ENCODE data around the gene AQR.

Gene AQR

DNA sequence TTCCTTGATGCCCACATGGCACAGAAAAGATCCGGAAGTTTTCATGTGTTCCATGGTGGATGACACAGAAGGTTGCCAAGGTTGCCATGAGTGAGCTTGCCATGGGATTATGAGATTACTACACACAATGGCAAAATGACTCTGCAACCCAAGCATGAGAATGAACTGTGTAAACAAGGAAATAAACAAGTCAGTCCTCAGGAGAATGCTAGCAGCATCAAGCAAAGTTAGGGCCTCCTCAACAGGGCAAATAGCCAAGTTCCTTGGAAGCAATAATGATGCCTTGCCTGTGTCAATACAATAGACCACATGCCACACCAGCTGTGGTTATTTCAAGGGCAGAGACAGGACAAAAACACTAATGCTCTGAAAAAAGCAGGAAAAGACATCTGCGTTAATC is 41.8 kb downstream of the AQR start:
- no peak overlapping the region for H2BK15ac ChIP-seq (ENCODE audit: low read length)
- H3K27me3 ChIP-seq (ENCODE audit: control insufficient read depth in 3 of 3, insufficient read depth in 3 of 3, low read depth in 1 of 3, low read length in 3 of 3) = no peaks in the 10 kb centered on the region
- no peak overlapping the region for H3K18ac ChIP-seq (ENCODE audit: low read length)
- H3K4me2 ChIP-seq (ENCODE audit: insufficient read depth, low read length, poor library complexity, severe bottlenecking) = no peak overlapping the region
- no peaks in the 10 kb centered on the region for H3K4me1 ChIP-seq (ENCODE audit: control insufficient read depth in 2 of 2, insufficient read depth in 1 of 2, low read depth in 1 of 2, low read length in 2 of 2)
- no peak overlapping the region for H4K91ac ChIP-seq (ENCODE audit: low read depth, low read length, poor library complexity)
- no peak overlapping the region for H4K8ac ChIP-seq (ENCODE audit: low read depth, low read length)
- H2BK12ac ChIP-seq (ENCODE audit: low read length) = no peak overlapping the region
- no peak overlapping the region for H2AK5ac ChIP-seq (ENCODE audit: low read depth, low read length)
- H3K4me3 ChIP-seq (ENCODE audit: low read length in 2 of 2) = no peak overlapping the region
- no peak overlapping the region for H2AFZ ChIP-seq (ENCODE audit: low read length)
- H3K14ac ChIP-seq (ENCODE audit: low read length) = no peak overlapping the region
- H3K79me1 ChIP-seq (ENCODE audit: low read depth, low read length) = no peaks in the 10 kb centered on the region
- peaks cover 0 to 5% of the 10 kb centered on the region in 2 donors for H3K9me3 ChIP-seq (replicated peaks in 1 of 2; ENCODE audit: control insufficient read depth in 2 of 2, insufficient read depth in 1 of 2, low read depth in 1 of 2, low read length in 2 of 2)
- H2BK120ac ChIP-seq (ENCODE audit: low read depth, low read length) = no peak overlapping the region
- no peak overlapping the region for H2BK5ac ChIP-seq (ENCODE audit: low read length)
- WGBS, 2 donors (ENCODE audit: extremely low coverage in 2 of 2, insufficient read length in 2 of 2, insufficient replicate concordance in 1 of 2) = no CpG with 5 or more reads among the region's 2 CpGs
- no peak overlapping the region for H3K4ac ChIP-seq (ENCODE audit: low read length)
- no peak overlapping the region for H3K9ac ChIP-seq (ENCODE audit: low read depth, low read length, poor library complexity)
- H3K36me3 ChIP-seq (replicated peaks in 1 of 2; ENCODE audit: control insufficient read depth in 2 of 2, insufficient read depth in 2 of 2, low read length in 2 of 2) = peaks cover 11 to 88% of the 10 kb centered on the region in 2 donors
- H3K27ac ChIP-seq (replicated peaks; ENCODE audit: low read length) = no peak overlapping the region
- no peak overlapping the region for H3K23ac ChIP-seq (ENCODE audit: low read depth, low read length, poor library complexity)
- no peak for DNase-seq (ENCODE audit: low spot score)

DNA sequence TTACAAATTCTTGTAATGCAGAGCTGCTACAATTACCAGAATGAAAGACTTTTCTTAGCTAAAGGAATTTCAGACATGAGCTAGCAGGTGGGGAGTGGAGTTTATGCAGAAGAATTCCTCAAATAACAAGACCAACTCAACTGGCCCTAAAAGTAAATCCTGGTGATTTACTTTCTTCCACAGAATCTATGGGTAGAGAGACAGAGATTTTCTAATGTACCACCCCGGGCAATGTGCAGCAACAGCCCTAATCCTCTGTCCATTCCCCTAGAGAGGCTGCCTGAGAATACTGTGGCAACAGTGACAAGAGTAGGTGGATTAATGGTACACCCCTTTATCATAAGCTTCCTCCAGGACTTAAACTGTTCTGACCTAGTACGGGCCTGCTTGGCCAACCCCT is 55.2 kb downstream of the AQR start:
- no peak overlapping the region for H2AFZ ChIP-seq (ENCODE audit: low read length)
- no peak overlapping the region for H2BK12ac ChIP-seq (ENCODE audit: low read length)
- H3K27ac ChIP-seq (replicated peaks; ENCODE audit: low read length) = no peak overlapping the region
- no peak overlapping the region for H3K4me2 ChIP-seq (ENCODE audit: insufficient read depth, low read length, poor library complexity, severe bottlenecking)
- H3K9me3 ChIP-seq (replicated peaks in 1 of 2; ENCODE audit: control insufficient read depth in 2 of 2, insufficient read depth in 1 of 2, low read depth in 1 of 2, low read length in 2 of 2) = peaks cover 0 to 10% of the 10 kb centered on the region in 2 donors
- no peak overlapping the region for H3K9ac ChIP-seq (ENCODE audit: low read depth, low read length, poor library complexity)
- H2AK5ac ChIP-seq (ENCODE audit: low read depth, low read length) = no peak overlapping the region
- H3K4ac ChIP-seq (ENCODE audit: low read length) = no peak overlapping the region
- no peak overlapping the region for H3K18ac ChIP-seq (ENCODE audit: low read length)
- no peak overlapping the region for H2BK120ac ChIP-seq (ENCODE audit: low read depth, low read length)
- no peak overlapping the region for H4K91ac ChIP-seq (ENCODE audit: low read depth, low read length, poor library complexity)
- no peaks in the 10 kb centered on the region for H3K4me1 ChIP-seq (ENCODE audit: control insufficient read depth in 2 of 2, insufficient read depth in 1 of 2, low read depth in 1 of 2, low read length in 2 of 2)
- DNase-seq (ENCODE audit: low spot score) = no peak
- H3K4me3 ChIP-seq (ENCODE audit: low read length in 2 of 2) = no peak overlapping the region
- H3K14ac ChIP-seq (ENCODE audit: low read length) = no peak overlapping the region
- no peaks in the 10 kb centered on the region for H3K27me3 ChIP-seq (ENCODE audit: control insufficient read depth in 3 of 3, insufficient read depth in 3 of 3, low read depth in 1 of 3, low read length in 3 of 3)
- no peak overlapping the region for H3K23ac ChIP-seq (ENCODE audit: low read depth, low read length, poor library complexity)
- no peaks in the 10 kb centered on the region for H3K79me1 ChIP-seq (ENCODE audit: low read depth, low read length)
- H2BK5ac ChIP-seq (ENCODE audit: low read length) = no peak overlapping the region
- WGBS, 2 donors (ENCODE audit: extremely low coverage in 2 of 2, insufficient read length in 2 of 2, insufficient replicate concordance in 1 of 2) = no CpG with 5 or more reads among the region's 2 CpGs
- H3K36me3 ChIP-seq (replicated peaks in 1 of 2; ENCODE audit: control insufficient read depth in 2 of 2, insufficient read depth in 2 of 2, low read length in 2 of 2) = peaks cover 12 to 96% of the 10 kb centered on the region in 2 donors
- no peak overlapping the region for H2BK15ac ChIP-seq (ENCODE audit: low read length)
- no peak overlapping the region for H4K8ac ChIP-seq (ENCODE audit: low read depth, low read length)

DNA sequence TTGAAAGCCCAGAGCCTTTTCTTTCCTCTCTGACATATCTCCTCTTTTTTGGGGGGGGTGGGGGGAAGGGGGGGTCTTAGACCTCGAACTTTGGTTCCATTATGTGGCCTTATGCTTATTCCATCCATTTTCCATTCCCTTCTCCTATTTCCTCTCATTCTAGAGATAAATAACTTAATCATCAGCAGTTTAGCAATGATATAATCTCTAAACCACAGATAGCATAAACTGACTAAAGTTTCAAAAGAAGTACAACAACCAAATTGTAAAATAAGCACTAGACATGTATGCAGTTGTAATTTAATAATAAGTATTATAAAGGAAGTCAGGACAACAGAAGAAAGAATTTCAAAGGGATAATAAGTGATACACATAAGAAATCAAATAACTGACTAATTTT is 64.5 kb downstream of the AQR start:
- WGBS, 2 donors (ENCODE audit: extremely low coverage in 2 of 2, insufficient read length in 2 of 2, insufficient replicate concordance in 1 of 2) = no CpG with 5 or more reads among the region's 1 CpG
- H3K27me3 ChIP-seq (ENCODE audit: control insufficient read depth in 3 of 3, insufficient read depth in 3 of 3, low read depth in 1 of 3, low read length in 3 of 3) = no peaks in the 10 kb centered on the region
- peaks cover 7 to 96% of the 10 kb centered on the region in 2 donors for H3K36me3 ChIP-seq (replicated peaks in 1 of 2; ENCODE audit: control insufficient read depth in 2 of 2, insufficient read depth in 2 of 2, low read length in 2 of 2)

DNA sequence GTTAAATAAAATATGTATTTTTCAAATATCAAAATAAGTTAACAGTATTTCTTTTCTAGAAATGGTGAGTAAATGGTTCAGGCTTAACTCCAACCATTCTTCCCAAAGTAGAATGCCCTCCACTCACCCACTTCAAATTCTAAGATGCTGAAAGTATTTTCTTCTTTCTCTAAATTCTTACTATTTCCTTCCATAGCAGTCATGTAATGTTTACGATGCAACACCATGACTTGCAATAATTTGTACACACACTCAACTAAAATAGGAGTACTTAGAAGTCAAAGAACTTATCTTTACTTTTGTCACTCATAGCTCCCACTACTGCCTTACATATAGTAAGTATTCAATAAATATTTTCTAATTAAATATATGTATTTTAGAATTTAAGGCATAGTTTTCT is 65.0 kb downstream of the AQR start:
- H3K27me3 ChIP-seq (ENCODE audit: control insufficient read depth in 3 of 3, insufficient read depth in 3 of 3, low read depth in 1 of 3, low read length in 3 of 3) = no peaks in the 10 kb centered on the region
- no peak overlapping the region for H2BK120ac ChIP-seq (ENCODE audit: low read depth, low read length)
- no peak overlapping the region for H3K4me3 ChIP-seq (ENCODE audit: low read length in 2 of 2)
- H3K79me1 ChIP-seq (ENCODE audit: low read depth, low read length) = no peaks in the 10 kb centered on the region
- H3K9me3 ChIP-seq (replicated peaks in 1 of 2; ENCODE audit: control insufficient read depth in 2 of 2, insufficient read depth in 1 of 2, low read depth in 1 of 2, low read length in 2 of 2) = no peaks in the 10 kb centered on the region
- H3K36me3 ChIP-seq (replicated peaks in 1 of 2; ENCODE audit: control insufficient read depth in 2 of 2, insufficient read depth in 2 of 2, low read length in 2 of 2) = peaks cover 7 to 96% of the 10 kb centered on the region in 2 donors
- H3K23ac ChIP-seq (ENCODE audit: low read depth, low read length, poor library complexity) = no peak overlapping the region
- DNase-seq (ENCODE audit: low spot score) = no peak
- no peak overlapping the region for H2AFZ ChIP-seq (ENCODE audit: low read length)
- no peak overlapping the region for H4K8ac ChIP-seq (ENCODE audit: low read depth, low read length)
- H3K18ac ChIP-seq (ENCODE audit: low read length) = no peak overlapping the region
- no peak overlapping the region for H3K27ac ChIP-seq (replicated peaks; ENCODE audit: low read length)
- H3K4me2 ChIP-seq (ENCODE audit: insufficient read depth, low read length, poor library complexity, severe bottlenecking) = no peak overlapping the region
- H2BK5ac ChIP-seq (ENCODE audit: low read length) = no peak overlapping the region
- no peak overlapping the region for H3K4ac ChIP-seq (ENCODE audit: low read length)
- no peak overlapping the region for H2BK12ac ChIP-seq (ENCODE audit: low read length)
- H4K91ac ChIP-seq (ENCODE audit: low read depth, low read length, poor library complexity) = no peak overlapping the region
- H2AK5ac ChIP-seq (ENCODE audit: low read depth, low read length) = no peak overlapping the region
- H3K4me1 ChIP-seq (ENCODE audit: control insufficient read depth in 2 of 2, insufficient read depth in 1 of 2, low read depth in 1 of 2, low read length in 2 of 2) = no peaks in the 10 kb centered on the region
- no peak overlapping the region for H3K14ac ChIP-seq (ENCODE audit: low read length)
- H2BK15ac ChIP-seq (ENCODE audit: low read length) = no peak overlapping the region
- WGBS, 2 donors (ENCODE audit: extremely low coverage in 2 of 2, insufficient read length in 2 of 2, insufficient replicate concordance in 1 of 2) = no CpG with 5 or more reads among the region's 1 CpG
- H3K9ac ChIP-seq (ENCODE audit: low read depth, low read length, poor library complexity) = no peak overlapping the region

More for the DNA sequence above, 64.5 kb downstream of the AQR start:
- Histone ChIP-seq H3K4me1 (ENCODE audit: control insufficient read depth in 2 of 2, insufficient read depth in 1 of 2, low read depth in 1 of 2, low read length in 2 of 2) (no peaks in the 10 kb centered on the region), H3K18ac (ENCODE audit: low read length) (no peak overlapping the region), H3K9ac (ENCODE audit: low read depth, low read length, poor library complexity) (no peak overlapping the region), H2AK5ac (ENCODE audit: low read depth, low read length) (no peak overlapping the region), H3K23ac (ENCODE audit: low read depth, low read length, poor library complexity) (no peak overlapping the region), H2BK15ac (ENCODE audit: low read length) (no peak overlapping the region), H2BK5ac (ENCODE audit: low read length) (no peak overlapping the region), H2BK120ac (ENCODE audit: low read depth, low read length) (no peak overlapping the region), H2AFZ (ENCODE audit: low read length) (no peak overlapping the region), H3K4ac (ENCODE audit: low read length) (no peak overlapping the region), H3K9me3 (replicated peaks in 1 of 2; ENCODE audit: control insufficient read depth in 2 of 2, insufficient read depth in 1 of 2, low read depth in 1 of 2, low read length in 2 of 2) (no peaks in the 10 kb centered on the region), H3K27ac (replicated peaks; ENCODE audit: low read length) (no peak overlapping the region), H4K8ac (ENCODE audit: low read depth, low read length) (no peak overlapping the region), H3K4me2 (ENCODE audit: insufficient read depth, low read length, poor library complexity, severe bottlenecking) (no peak overlapping the region), H3K4me3 (ENCODE audit: low read length in 2 of 2) (no peak overlapping the region), H2BK12ac (ENCODE audit: low read length) (no peak overlapping the region), H3K14ac (ENCODE audit: low read length) (no peak overlapping the region), H3K79me1 (ENCODE audit: low read depth, low read length) (no peaks in the 10 kb centered on the region), H4K91ac (ENCODE audit: low read depth, low read length, poor library complexity) (no peak overlapping the region)
- no peak for DNase-seq (ENCODE audit: low spot score)

All from neuronal stem cell (in vitro differentiated cells).